HepG2 (cell line): ENCODE results near the gene ENAH. TPM values are rescaled to one million over a fixed set of nuclear protein-coding genes. Genes with fewer than 3 reads are reported as not detected.

ENCODE experiments used
- ATAC-seq: fragments of 200-7000 bp; cut with Tn5 transposase; 3 replicates; pipeline ENCODE4 v1.9.1; 2020; ENCODE audit warnings: mild to moderate bottlenecking, moderate library complexity
- BruUV-seq: library from RNA; stranded (reverse); fragments of 400-500 nt; replicated peaks from 2 replicates; lab custom pipeline; 2021; lab: Mats Ljungman, UMichigan
- CTCF ChIA-PET: fragments of 300-600 bp; formaldehyde crosslinking; extraction: SDS; loops from one replicate; lab custom pipeline; 2021; ENCODE audit warnings: low total read pairs, inconsistent platforms, low intra/inter-chr PET ratio; lab: Yijun Ruan, JAX
- POLR2A ChIA-PET: fragments of 350-600 bp; sonication (Branson Sonifier 250); formaldehyde crosslinking; loops from one replicate; lab custom pipeline; 2020; ENCODE audit warnings: antibody characterized with exemption, inconsistent platforms; lab: Yijun Ruan, JAX
- DNase-seq: peaks from one replicate; pipeline ENCODE4 v3.0.0-alpha.2; 2015; ENCODE audit warnings: low spot score
- FAIRE-seq: peaks from 3 replicates; lab custom pipeline; 2011; peaks lifted over from hg19 to GRCh38; lab: Jason Lieb, UNC
- H2AFZ ChIP-seq: one replicate; pipeline ENCODE4 v1.6.1; 2011; ENCODE audit warnings: low read length, inconsistent platforms
- H3K27ac ChIP-seq: fragments of 300-600 bp; 3 replicates; pipeline ENCODE4 v1.8.0; 2011; ENCODE audit warnings: mixed run types, mild to moderate bottlenecking, mixed read lengths, low read length, inconsistent platforms; ENCODE audit not compliant: insufficient read depth; ENCODE audit errors: extremely low read length
- H3K27me3 ChIP-seq, 2 experiments: fragments of 200-600 bp in 1 of 2; 2 replicates in 1 of 2; 3 replicates in 1 of 2; pipeline versions ENCODE4 v1.6.0 to v1.8.0; 2011; ENCODE audit warnings: low read length in 2 of 2, mild to moderate bottlenecking in 2 of 2, moderate library complexity in 2 of 2, inconsistent platforms in 1 of 2; ENCODE audit not compliant: insufficient read depth in 2 of 2, control insufficient read depth in 1 of 2
- H3K36me3 ChIP-seq, 2 experiments: fragments of 200-600 bp in 1 of 2; replicated peaks in 1 of 2; 2 replicates in 1 of 2; 3 replicates in 1 of 2; pipeline versions ENCODE4 v1.5.1 to v1.8.0; 2011; ENCODE audit warnings: low read length in 2 of 2, inconsistent platforms in 1 of 2; ENCODE audit not compliant: insufficient read depth in 2 of 2, control insufficient read depth in 1 of 2
- H3K4me1 ChIP-seq: 2 replicates; pipeline ENCODE4 v1.5.1; 2012; ENCODE audit warnings: low read length, inconsistent platforms; ENCODE audit not compliant: insufficient read depth
- H3K4me2 ChIP-seq: 2 replicates; pipeline ENCODE4 v1.6.0; 2011; ENCODE audit warnings: low read depth, low read length, inconsistent platforms
- H3K4me3 ChIP-seq, 3 experiments: fragments of 200-600 bp in 1 of 3; sonication (generic), shearing (Covaris generic) in 1 of 3; replicated peaks in 1 of 3; 2 replicates each; pipeline ENCODE4 v1.5.1; 2011 to 2016; ENCODE audit warnings: low read length in 3 of 3, inconsistent platforms in 2 of 3, low read depth in 2 of 3, mild to moderate bottlenecking in 2 of 3, control low read depth in 1 of 3, mixed read lengths in 1 of 3; ENCODE audit not compliant: insufficient read depth in 1 of 3
- H3K79me2 ChIP-seq: one replicate; pipeline ENCODE4 v1.6.1; 2011; ENCODE audit warnings: low read length, inconsistent platforms; ENCODE audit not compliant: insufficient read depth
- H3K9ac ChIP-seq: 2 replicates; pipeline ENCODE4 v1.6.0; 2011; ENCODE audit warnings: mild to moderate bottlenecking, low read depth, low read length, inconsistent platforms; ENCODE audit not compliant: insufficient read depth
- H3K9me3 ChIP-seq: 2 replicates; pipeline ENCODE4 v1.5.1; 2012; ENCODE audit warnings: mild to moderate bottlenecking, low read length
- H4K20me1 ChIP-seq: 2 replicates; pipeline ENCODE4 v1.6.0; 2011; ENCODE audit warnings: inconsistent platforms, mild to moderate bottlenecking, low read length, moderate library complexity; ENCODE audit not compliant: insufficient read depth
- BCL6 ChIP-seq: IDR thresholded peaks from 2 replicates; pipeline ENCODE4 v1.6.1; 2016; ENCODE audit warnings: missing genetic modification reagents, missing compliant biosample characterization
- ETV5 ChIP-seq: IDR thresholded peaks from 2 replicates; pipeline ENCODE4 v1.6.1; 2018; ENCODE audit warnings: missing biosample characterization, missing genetic modification reagents, inconsistent platforms, borderline replicate concordance
- PRPF4 ChIP-seq: fragments of 200-400 bp; formaldehyde crosslinking; IDR thresholded peaks from 2 replicates; pipeline ENCODE4 v1.6.1; 2016; ENCODE audit warnings: low read length, low read depth; ENCODE audit not compliant: poor library complexity, severe bottlenecking
- SNRNP70 ChIP-seq: fragments of 200-400 bp; formaldehyde crosslinking; IDR thresholded peaks from 2 replicates; pipeline ENCODE4 v1.6.1; 2017; ENCODE audit warnings: mild to moderate bottlenecking, low read depth, low read length, moderate library complexity
- TGIF2 ChIP-seq: IDR thresholded peaks from 2 replicates; pipeline ENCODE4 v1.6.1; 2016; ENCODE audit warnings: control low read depth, missing compliant biosample characterization
- TMF1 ChIP-seq: sonication (generic); formaldehyde crosslinking; IDR thresholded peaks from 2 replicates; pipeline ENCODE4 v1.8.1; 2022; ENCODE audit warnings: low read depth, missing genetic modification reagents
- ZNF670 ChIP-seq: sonication (generic); formaldehyde crosslinking; IDR thresholded peaks from 2 replicates; pipeline ENCODE4 v1.8.0; 2022; ENCODE audit warnings: mild to moderate bottlenecking, missing genetic modification reagents, borderline replicate concordance
- ZNF83 ChIP-seq: sonication (generic); formaldehyde crosslinking; IDR thresholded peaks from 2 replicates; pipeline ENCODE4 v1.4.0; 2020; ENCODE audit warnings: missing genetic modification reagents, mild to moderate bottlenecking, borderline replicate concordance
- ZNF839 ChIP-seq: sonication (generic); formaldehyde crosslinking; IDR thresholded peaks from 2 replicates; pipeline ENCODE4 v1.4.0; 2020; ENCODE audit warnings: missing genetic modification reagents, mild to moderate bottlenecking, borderline replicate concordance
- WGBS: methylation state at CpG from one replicate; pipeline ENCODE4 v1.1.6; 2017; ENCODE audit warnings: low lambda C conversion rate; 5-methylcytosine and 5-hydroxymethylcytosine counted together
- in situ Hi-C: cut with HindIII; loops from 2 replicates; pipeline ENCODE4 v1.10.0; 2017; ENCODE audit warnings: low pct_unique_long_range_greater_than_20kb; ENCODE audit not compliant: extremely low pct_ligation_motif_present
- intact Hi-C: fragments of 100-400 bp; cut with micrococcal nuclease; formaldehyde crosslinking; loops from one replicate; pipeline ENCODE4 v1.10.0; 2022; ENCODE audit not compliant: unreplicated experiment
- polyA plus RNA-seq, 8 experiments: library from polyadenylated mRNA; depleted of rRNA in 3 of 8; stranded (reverse) in 7 of 8; unstranded in 1 of 8; fragments of >200 nt; fragmentation: Illumina TruSeq in 4 of 8; extraction: Trizol in 4 of 8; gene quantifications; 2 replicates each; pipeline versions ENCODE4 v1.2.1 to v1.2.3, GENCODE V29; 2011 to 2016; ENCODE audit warnings: low read depth in 4 of 8, missing spikeins in 1 of 8, mixed read lengths in 1 of 8; ENCODE audit not compliant: insufficient read depth in 1 of 8
- total RNA-seq, 5 experiments: library from RNA; depleted of rRNA; stranded (reverse); fragments of >200 nt; fragmentation: Illumina TruSeq; extraction: Trizol; gene quantifications; 2 replicates each; pipeline ENCODE4 v1.2.3, GENCODE V29; 2016; ENCODE audit warnings: low read depth in 1 of 5
- TF ChIP-seq, protein P1 (sequence below): IDR thresholded peaks from 2 replicates; pipeline ENCODE4 v1.6.1; 2012; ENCODE audit warnings: low read depth, low read length, improper control_type of control experiment
- TF ChIP-seq, protein P2 (sequence below): sonication (generic); formaldehyde crosslinking; IDR thresholded peaks from 2 replicates; pipeline ENCODE4 v1.4.0; 2020; ENCODE audit warnings: mild to moderate bottlenecking, missing genetic modification reagents

The ENAH gene
- total and polyA plus RNA-seq, 2 of the 13 experiments (the other 11 are each of a cell fraction or from before 2014, with no cell fraction given): 22.1 to 58.3 TPM

DNA sequence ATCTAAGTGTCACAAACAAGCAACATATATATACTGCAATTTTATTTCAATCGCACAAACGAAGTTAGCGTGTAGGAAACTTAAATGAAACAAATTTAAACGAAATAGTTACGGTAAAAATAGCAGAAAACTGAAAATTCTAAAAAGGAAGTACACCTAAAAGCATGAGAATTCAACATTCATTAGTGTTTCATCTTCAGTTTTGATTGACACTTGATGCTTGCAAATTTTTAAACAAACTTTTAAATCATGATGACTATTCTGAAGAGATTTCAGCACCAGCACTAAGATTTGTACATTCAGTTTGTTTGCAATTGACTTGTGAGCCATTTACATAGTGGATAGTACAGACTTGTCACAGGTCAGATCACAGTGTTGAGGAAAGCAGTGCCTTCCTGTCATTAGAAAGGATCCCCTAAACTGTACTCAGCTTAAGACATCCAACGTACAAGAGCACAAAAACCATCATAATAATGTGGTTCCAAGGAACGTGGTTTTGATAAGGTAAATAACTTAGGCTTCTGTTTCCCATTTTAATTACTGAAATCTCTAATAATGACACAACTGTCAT is 158.0 kb downstream of the ENAH start:
- intact Hi-C loops (no loop called here), in situ Hi-C loops (no loop called here)
- POLR2A ChIA-PET: no interaction called here
- no peak overlapping the region for H3K9ac ChIP-seq
- H3K27ac ChIP-seq: no peak overlapping the region
- no peak for TF ChIP-seq SNRNP70
- no peaks in the 10 kb centered on the region for H4K20me1 ChIP-seq
- no peak overlapping the region for H2AFZ ChIP-seq
- FAIRE-seq: no peak
- BruUV-seq: no TSS peak
- no peaks in the 10 kb centered on the region for H3K79me2 ChIP-seq
- no peaks in the 10 kb centered on the region for H3K4me1 ChIP-seq
- no peak overlapping the region for H3K4me3 ChIP-seq
- CTCF ChIA-PET: no interaction called here
- WGBS: 83% methylated on average over 7 of the region's 7 CpGs
- no peaks in the 10 kb centered on the region for H3K27me3 ChIP-seq
- ATAC-seq: no peak
- H3K4me2 ChIP-seq: no peak overlapping the region
- DNase-seq: no peak
- H3K9me3 ChIP-seq: no peaks in the 10 kb centered on the region
- peaks cover 3 to 16% of the 10 kb centered on the region in 2 experiments; a peak in 3 of 5 replicates for H3K36me3 ChIP-seq

DNA sequence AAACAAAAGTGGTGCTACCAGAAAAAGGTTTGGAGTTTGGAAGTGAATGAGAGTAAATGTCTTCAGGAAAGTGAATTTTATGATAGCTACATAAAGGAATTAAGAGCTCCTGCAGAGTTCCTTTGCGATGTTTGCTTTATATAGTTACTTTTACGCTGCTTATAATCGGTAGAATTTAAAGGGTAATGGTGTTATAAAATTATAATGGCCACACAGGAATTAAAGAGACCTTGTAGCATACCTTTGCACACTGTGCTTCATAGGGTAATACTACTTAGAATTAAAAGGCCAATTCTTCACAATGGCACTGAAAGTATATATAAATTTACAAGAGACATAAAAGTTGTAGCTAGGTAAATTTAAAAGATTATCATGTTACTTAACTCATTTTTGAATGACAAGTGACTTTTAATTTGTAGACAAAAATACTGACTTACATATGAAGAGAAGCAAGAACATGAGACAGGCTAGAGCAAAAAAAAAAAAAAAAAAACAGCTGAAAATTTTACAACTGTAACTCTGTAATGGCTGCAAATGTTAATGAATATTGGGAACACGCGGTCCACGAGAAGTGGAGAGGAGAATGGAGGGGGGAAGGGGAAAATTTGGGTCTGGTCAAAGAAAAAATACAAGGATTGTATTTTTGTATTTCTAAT is 159.2 kb downstream of the ENAH start:
- Histone ChIP-seq H4K20me1 (no peaks in the 10 kb centered on the region), H3K9me3 (no peaks in the 10 kb centered on the region), H2AFZ (no peak overlapping the region), H3K27ac (no peak overlapping the region), H3K36me3 (peaks cover 3 to 7% of the 10 kb centered on the region in 2 experiments; a peak in 2 of 5 replicates), H3K27me3 (no peaks in the 10 kb centered on the region), H3K79me2 (no peaks in the 10 kb centered on the region), H3K4me1 (no peaks in the 10 kb centered on the region), H3K4me2 (no peak overlapping the region), H3K4me3 (no peak overlapping the region), H3K9ac (no peak overlapping the region)
- DNase-seq: no peak
- no peak for ATAC-seq
- 98% methylated on average over 6 of the region's 6 CpGs for WGBS
- in situ Hi-C loops: no loop called here
- POLR2A ChIA-PET: no interaction called here
- CTCF ChIA-PET: no interaction called here
- FAIRE-seq: no peak
- intact Hi-C loops: no loop called here
- no TSS peak for BruUV-seq
- TF ChIP-seq ZNF670 (CRISPR knock-in tag) (no peak), BCL6 (CRISPR knock-in tag) (no peak), TGIF2 (CRISPR knock-in tag) (no peak), TMF1 (no peak), ZNF839 (CRISPR knock-in tag) (no peak), ETV5 (CRISPR knock-in tag) (no peak), PRPF4 (no peak), ZNF83 (CRISPR knock-in tag) (no peak)
- TF ChIP-seq, protein P1, sequence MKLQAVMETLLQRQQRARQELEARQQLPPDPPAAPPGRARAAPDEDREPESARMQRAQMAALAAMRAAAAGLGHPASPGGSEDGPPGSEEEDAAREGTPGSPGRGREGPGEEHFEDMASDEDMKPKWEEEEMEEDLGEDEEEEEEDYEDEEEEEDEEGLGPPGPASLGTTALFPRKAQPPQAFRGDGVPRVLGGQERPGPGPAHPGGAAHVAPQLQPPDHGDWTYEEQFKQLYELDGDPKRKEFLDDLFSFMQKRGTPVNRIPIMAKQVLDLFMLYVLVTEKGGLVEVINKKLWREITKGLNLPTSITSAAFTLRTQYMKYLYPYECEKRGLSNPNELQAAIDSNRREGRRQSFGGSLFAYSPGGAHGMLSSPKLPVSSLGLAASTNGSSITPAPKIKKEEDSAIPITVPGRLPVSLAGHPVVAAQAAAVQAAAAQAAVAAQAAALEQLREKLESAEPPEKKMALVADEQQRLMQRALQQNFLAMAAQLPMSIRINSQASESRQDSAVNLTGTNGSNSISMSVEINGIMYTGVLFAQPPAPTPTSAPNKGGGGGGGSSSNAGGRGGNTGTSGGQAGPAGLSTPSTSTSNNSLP: no peak
- TF ChIP-seq, protein P2, sequence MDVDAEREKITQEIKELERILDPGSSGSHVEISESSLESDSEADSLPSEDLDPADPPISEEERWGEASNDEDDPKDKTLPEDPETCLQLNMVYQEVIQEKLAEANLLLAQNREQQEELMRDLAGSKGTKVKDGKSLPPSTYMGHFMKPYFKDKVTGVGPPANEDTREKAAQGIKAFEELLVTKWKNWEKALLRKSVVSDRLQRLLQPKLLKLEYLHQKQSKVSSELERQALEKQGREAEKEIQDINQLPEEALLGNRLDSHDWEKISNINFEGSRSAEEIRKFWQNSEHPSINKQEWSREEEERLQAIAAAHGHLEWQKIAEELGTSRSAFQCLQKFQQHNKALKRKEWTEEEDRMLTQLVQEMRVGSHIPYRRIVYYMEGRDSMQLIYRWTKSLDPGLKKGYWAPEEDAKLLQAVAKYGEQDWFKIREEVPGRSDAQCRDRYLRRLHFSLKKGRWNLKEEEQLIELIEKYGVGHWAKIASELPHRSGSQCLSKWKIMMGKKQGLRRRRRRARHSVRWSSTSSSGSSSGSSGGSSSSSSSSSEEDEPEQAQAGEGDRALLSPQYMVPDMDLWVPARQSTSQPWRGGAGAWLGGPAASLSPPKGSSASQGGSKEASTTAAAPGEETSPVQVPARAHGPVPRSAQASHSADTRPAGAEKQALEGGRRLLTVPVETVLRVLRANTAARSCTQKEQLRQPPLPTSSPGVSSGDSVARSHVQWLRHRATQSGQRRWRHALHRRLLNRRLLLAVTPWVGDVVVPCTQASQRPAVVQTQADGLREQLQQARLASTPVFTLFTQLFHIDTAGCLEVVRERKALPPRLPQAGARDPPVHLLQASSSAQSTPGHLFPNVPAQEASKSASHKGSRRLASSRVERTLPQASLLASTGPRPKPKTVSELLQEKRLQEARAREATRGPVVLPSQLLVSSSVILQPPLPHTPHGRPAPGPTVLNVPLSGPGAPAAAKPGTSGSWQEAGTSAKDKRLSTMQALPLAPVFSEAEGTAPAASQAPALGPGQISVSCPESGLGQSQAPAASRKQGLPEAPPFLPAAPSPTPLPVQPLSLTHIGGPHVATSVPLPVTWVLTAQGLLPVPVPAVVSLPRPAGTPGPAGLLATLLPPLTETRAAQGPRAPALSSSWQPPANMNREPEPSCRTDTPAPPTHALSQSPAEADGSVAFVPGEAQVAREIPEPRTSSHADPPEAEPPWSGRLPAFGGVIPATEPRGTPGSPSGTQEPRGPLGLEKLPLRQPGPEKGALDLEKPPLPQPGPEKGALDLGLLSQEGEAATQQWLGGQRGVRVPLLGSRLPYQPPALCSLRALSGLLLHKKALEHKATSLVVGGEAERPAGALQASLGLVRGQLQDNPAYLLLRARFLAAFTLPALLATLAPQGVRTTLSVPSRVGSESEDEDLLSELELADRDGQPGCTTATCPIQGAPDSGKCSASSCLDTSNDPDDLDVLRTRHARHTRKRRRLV (CRISPR knock-in tag): no peak
